ENCODE data around the gene MDFI.

GRCh38 chr6:41621802-41622201, 16.5 kb upstream of the MDFI start:
- no peak for TF ChIP-seq YY1 (IDR thresholded peaks at IDR 0.05; ENCODE audit: insufficient read depth, insufficient read length)
- no peak for TF ChIP-seq ZNF274 (IDR thresholded peaks at IDR 0.05; ENCODE audit: low read depth, low read length)
- TF ChIP-seq SUZ12 (IDR thresholded peaks at IDR 0.05; ENCODE audit: extremely low read depth, insufficient read depth, insufficient read length): no peak

Measured in NT2/D1 (cell line).